NCI-H2196 treated with DMSO at 0.1 percent for 48 hours (cell line): ENCODE data around the gene SETD2.

Experiments
- DNase-seq: peaks from one replicate; lab custom pipeline; 2025; ENCODE audit not compliant: unreplicated experiment; lab: John Stamatoyannopoulos, UW

SETD2 gene

DNA sequence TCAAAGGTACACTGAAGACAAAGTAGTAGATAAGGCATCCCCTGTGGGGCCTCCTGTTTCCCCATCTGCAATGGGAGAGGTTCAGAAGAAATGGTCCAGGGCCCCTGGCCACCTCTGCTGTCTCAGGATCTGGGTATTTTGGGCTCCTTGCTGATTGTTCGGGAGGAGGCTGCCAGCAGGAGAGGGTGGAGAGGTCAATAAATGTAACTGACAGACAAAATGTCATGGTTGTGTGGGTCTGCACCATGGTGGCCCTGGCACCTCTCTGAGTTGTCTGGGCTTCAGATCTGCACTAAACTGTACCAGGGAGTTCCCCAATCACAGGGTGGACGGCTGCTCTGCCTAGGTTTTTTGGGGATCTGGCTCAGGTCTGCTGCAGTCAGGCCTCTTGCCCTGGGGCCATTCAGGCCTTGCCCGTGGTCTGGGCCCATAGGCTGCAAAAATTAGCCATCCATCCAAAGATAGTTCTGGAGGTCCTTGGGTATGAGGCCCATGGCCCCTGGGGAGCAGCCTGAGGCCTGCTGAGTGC, 177.1 kb downstream of the SETD2 start:
- no peak for DNase-seq

DNA sequence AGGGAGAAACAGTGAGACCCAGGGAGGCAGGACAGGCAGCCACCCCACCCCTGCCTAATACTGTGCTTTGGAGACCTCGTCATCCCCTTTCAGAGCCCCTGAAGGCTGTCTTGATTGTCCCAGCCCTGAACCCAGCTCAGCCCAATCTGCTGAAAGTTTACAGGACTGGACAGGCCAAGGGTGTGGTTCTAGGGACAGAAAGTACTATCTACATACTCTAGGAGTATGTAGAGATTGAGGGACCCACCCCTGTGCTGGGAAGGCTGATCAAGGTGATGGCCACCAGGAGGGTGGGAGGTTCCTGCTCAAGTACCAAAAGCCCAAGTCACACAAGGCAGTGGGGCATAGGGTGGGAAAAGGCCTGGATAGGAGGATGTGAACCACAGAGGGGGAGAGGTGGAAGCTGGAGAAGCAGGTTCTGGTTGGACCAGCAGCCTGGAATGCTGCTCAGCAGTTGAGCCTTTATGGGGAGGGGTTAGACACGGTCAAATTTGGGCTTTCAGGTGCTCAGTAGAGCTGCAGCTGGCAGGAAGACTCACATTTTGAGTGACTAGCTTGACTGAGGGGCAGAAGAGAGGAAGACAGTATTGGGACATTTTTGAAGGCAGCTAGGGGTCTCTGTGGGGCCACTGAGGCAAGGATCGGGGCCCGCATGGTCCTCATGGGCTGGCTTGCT, 177.7 kb downstream of the SETD2 start:
- no peak for DNase-seq

DNA sequence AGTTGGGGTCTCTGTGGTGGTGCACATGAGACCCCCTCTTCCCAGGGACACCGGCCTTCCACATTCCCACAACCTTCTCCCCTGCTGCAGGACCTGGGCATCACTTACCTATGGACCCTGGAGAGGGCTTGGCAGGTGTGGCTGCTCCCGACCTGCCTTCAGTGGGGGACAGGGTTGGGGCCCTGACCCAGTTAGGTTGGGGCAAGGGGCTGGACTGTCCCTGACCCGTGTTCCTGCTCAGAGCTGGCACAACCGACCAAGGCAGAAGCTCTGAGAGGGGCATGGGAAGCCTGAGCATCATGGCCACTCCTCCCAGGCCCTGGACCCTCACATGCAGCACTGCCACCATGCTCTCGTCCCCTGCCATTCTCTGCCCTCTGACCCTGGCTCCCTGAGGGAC, 178.3 kb downstream of the SETD2 start:
- no peak for DNase-seq

DNA sequence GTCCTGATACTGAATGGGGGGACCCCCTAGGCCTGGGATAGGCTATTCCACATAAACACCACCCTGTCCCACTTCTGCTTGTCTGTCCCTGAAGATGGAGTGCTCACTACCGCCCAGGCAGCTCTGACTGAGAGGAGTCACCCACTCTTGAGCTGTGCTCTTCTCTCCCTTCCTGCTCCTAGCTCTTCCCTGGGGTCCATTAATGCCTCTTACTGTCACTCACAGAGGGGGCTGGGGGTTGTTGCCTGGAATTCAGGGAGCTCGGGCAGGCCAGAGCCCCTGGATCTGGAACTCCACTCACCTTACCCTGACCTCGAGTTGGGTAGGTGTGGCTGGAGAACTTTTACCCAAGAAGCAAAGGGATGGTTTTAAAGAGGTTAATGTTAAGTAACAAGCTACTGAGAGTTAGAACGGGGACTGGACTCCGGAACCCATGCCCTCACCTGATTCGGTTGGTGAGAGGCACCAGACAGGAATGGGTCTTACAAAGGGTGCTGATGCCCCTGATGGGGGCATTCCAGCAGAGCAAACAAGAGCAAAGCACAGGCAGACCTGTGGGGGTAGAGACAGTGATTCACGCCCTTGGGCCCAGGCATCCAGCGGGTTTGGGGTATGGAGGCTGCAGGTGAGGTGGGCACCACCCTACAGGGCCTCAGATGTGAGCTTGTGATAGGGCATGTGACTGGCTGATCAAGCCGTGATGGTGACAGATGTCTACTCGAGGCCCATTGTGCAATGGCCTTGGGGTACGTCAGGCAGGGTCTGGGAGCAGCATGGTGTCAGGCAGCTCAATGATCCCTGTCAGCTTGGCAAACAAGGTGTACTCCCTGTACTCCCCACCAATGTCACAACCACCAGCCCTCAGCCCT, 179.1 kb downstream of the SETD2 start:
- DNase-seq = no peak

DNA sequence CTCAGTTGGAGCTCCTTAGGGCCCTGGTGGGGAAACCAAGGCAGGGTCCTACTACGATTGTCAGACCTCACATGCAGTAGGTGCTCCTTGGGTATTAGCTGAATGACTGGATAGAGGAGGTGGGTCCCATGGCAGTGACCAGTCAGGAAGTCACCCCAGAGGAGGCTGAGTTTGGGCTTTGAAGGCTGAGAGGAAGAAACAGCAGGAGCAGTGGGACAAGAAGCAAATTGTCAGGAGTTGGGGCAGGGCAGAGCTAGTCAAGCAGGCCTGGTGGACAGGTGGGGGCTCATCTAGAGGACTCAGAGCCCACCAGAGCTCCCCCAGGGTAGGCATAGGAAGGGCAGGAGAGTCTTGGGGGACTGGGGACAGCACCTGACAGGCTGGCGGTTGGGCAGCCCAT, 181.4 kb downstream of the SETD2 start:
- DNase-seq = no peak

DNA sequence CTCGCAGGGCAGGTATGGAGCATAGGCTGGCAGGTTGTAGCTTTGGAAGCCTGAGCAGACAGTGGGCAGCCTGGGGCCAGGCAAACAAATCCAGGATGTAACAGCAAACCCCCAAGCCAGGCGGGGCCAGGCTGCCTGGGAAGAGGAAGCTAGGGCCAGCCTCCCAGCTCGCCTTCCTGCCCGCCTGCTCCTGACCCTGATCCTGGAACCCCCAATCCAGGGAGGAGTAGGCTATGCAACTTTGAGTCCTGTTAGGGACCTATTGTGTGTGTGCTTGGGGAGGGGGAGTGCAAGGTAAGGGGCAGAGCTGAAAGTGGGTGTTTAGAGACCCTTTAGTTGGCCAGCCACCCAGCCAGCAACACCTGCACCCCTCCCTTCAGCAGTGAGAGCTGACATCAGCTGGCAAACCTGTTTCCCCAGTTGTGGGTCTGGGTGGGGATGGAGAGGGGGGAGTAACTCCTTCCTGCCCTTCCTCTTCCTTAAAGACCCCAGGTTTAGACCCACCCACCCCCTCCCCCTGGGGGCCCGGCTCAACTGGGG, 181.9 kb downstream of the SETD2 start:
- no peak for DNase-seq

DNA sequence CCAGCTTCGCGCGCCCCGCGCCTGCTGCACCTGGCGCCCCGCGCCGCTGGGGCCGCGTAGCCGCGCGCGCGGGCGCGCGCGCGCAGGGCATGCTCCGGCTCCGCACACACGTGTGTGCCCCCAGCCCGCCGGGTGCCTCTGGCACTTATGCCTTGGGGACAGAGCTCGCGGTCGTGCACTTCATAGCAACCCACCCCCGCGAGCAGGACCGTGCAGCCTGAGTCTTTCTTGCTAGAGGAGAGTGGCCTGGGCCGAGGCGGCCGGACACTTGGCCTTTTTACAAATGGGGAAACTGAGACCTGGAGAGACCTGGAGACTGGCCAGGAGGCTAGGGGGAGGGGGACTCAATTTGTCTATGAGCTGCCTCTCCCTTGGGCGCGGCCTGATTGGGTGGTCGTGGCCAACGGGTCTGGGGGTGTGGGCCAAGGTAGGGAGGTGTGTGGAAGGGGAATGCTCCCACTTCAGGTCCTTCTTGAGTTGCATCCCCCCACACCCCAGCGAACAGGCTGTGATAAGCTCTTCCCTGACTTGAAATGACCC, 183.9 kb downstream of the SETD2 start:
- no peak for DNase-seq

DNA sequence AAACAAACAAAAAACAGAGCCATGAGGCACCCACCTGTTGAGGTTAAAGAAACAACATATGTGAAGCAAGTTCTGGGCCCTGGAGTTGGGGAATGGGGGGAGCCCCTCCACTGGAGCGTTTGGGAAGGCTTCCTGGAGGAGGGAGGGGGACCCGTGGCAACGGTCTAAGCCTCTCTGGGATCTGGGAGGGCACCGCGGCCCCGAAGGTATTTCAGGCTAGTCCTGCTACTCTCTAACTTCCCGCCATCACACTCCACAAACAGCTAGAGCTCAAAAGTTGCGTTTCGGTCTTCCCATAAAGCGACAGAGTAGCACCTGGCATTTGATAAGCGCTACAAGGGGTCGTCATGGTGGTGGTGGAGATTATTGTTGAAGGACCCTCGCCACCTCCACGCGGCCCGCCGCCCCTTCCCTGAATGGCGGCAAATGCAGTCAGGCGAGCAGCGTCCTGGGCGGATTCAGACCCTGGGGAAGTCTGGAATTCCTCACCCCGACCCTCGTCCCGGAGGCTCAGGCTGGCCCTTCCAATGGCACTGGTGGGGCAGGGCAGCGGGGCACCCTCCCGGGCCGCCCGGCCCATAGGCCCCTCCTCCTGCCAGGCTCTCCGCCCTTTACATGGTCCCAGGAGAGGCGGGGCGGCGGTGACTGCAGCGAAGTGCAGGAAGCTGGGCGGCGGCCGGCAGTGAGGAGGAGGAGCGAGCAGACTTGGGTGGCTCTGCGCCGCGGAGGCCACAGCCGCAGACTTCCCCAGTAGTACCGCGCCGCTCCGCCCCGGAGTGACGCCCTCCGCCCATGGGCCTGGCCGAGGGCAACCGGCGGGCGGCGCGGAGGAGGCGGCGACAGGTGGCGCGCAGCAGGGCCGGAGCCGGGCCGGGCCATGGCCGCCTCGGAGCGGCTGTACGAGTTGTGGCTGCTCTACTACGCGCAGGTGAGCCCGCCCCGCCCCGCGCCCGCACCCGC, 184.6 kb downstream of the SETD2 start, which contains the start of gene NBEAL2:
Gene NBEAL2 (plus strand): TSS at position 682 of the 960 bp plus-strand sequence. CDS start 196 bp downstream, at position 878.
- DNase-seq = peak; percentile 69

DNA sequence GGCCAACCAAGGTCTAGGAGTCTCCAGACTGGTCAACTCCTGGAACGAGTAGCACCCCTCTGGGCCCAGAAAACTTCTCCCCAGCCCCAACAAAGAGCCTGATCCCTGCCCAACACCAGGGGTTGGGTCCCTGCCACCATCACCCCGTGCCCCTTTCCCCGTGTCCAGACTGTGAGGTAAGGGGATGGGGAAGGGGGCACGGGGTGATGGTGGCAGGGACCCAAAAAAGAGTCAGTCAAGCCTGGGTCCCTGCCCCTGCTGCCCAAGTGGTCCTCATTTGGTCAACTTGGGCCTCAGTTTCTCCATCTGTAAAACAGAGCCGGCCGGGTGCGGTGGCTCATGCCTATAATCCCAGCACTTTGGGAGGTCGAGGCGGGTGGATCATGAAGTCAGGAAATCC, 185.5 kb downstream of the SETD2 start:
- DNase-seq = no peak

DNA sequence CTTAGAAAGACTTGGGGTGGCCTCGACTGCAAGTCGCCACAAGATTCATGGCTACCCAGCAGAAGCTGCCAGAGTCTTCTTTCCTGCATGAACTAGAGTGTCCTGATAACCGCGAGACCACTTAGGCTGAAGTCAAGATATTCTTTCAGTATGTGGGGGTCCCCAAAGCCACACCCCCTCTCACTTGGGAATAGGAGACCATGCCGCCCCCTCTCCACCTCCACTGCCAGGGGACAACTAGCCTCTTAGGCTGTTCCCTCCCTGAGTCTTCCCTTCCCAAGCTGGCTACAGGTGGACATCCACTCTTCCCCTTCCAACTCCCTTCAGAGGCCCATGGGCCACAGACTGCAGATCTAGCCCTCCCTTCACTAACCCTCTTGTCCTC, 186.1 kb downstream of the SETD2 start:
- DNase-seq = no peak

DNA sequence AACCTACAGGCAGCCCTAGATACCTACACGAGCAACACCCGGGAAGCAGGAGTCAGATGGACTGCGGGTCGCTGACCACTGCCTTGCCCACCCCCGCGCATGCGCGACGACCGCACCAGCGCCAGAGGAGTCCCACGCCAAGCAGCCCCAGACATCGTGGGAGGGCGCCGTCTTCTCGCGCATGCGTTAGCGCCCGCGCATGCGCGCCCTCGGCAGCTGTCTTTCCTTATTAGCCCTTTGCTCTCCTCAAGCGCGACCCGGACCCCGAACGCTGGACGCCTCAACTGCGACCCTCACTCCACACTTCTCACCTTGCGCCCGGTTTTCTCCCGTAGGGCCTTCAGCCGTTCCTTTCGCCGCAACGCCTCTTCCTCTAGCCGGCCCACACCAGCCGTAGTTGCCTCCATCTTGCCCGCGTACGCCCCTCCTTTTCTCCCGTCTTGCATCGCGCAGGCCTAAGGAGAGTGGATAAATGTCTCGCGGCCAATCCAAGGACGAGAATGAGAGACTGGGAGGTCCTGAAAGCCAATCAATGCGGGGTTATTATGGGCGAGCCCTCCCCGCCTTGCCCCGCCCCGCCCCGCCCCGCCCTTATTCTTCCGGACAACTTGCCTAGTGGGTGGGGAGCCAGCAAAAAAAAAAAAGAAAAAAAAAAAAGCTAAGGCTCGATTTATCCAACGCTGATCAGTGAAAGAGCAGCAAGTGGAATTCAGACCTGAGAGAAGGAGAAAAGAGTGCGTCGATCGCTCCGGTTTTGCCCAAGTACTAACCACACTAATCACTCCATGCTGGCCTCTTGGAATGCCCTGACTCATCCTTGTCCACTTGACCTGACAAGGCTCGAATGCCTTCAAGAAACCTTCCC, 187.4 kb downstream of the SETD2 start, which contains the start of gene CCDC12:
Gene CCDC12 (minus strand): TSS at position 420 of the 865 bp plus-strand sequence. CDS start 13 bp downstream, at position 407.
- peak; percentile 82 for DNase-seq

DNA sequence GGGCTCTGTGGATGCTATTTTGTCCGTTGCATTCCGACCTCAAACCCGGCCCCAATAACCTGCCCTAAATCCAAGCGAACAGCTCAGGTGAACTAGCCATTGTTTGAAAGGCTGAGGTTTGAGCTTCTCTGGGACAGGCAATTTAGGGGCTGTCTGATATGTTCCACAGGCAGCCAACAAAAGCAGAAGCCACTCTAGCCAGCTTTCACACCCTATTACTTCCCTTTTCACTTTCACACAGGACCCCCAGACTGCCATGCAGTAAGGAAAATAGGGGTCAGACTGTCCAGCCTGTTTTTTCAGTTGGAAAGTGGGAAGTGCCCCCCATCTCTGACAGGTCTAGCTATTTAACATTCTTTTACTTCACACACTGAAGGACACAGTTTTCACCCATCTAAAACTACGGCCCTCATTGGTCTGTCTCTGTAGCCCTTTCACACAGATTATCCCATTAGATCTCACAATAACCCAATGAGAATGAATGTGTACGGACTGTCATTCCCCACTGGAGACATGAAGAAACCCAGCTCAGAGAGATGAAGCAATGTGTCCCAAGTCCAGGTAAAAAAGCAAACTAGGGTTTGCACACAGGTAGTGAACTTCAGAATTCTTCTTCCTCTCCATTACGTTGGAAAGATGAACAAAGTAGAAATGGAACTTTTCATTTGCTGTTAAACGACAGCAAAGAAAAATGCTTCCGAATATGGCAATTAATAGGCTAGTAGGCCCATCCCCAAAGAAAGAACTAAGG, 189.3 kb downstream of the SETD2 start:
- DNase-seq = no peak

DNA sequence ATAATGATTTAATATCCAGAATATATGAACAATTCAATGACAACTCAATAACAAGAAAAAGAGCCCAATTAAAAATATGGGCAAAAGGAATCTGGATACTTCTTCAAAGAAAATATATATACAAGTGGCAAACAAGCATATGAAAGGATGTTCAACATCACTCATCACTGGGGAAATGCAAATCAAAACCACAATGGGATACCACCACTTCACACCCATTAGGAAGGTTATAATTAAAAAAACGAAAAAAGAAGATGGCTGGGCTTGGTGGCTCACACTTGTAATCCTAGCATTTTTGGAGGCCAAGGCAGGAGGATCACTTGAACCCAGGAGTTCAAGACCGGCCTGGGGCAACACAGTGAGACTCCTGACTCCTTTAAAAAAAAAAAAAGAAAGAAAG, 191.5 kb downstream of the SETD2 start:
- no peak for DNase-seq

DNA sequence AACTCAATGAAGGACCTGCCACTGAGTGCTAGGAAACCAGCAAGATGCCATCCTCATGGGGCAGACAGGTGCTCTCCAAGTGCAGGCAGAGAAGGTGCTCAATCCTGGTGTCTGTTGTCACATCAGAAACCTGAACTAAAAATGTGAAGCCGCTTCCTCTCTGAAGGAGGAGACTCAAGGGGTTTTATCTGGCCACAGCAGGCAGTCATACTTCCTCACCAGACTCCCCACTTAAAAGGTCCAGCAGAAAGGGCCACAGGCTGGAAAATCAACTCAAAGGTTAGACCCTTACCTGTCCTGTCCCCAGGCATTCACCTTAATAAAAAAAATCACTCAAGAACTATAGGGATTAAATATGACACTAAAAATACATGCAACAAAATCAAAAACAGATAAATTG, 192.2 kb downstream of the SETD2 start:
- no peak for DNase-seq

DNA sequence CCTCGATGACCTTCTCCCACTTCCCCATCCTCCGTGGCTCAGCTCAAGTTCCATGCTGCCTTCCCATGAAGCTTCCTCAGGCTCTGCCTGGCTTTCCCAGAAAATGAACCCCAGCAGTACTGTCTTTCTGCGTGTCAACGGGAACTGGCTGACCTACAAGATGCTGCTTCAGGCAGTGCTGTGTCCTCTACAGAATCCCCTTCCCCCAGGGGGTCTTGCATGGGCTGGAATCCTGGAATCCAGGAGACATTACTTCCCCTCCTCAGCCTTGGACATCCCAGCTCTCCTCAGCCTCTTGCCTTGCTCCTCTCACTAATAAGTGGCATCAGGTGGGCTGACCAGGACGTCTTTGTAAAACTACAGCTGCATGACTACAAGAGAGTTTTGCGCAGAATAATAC, 192.8 kb downstream of the SETD2 start:
- DNase-seq = no peak

DNA sequence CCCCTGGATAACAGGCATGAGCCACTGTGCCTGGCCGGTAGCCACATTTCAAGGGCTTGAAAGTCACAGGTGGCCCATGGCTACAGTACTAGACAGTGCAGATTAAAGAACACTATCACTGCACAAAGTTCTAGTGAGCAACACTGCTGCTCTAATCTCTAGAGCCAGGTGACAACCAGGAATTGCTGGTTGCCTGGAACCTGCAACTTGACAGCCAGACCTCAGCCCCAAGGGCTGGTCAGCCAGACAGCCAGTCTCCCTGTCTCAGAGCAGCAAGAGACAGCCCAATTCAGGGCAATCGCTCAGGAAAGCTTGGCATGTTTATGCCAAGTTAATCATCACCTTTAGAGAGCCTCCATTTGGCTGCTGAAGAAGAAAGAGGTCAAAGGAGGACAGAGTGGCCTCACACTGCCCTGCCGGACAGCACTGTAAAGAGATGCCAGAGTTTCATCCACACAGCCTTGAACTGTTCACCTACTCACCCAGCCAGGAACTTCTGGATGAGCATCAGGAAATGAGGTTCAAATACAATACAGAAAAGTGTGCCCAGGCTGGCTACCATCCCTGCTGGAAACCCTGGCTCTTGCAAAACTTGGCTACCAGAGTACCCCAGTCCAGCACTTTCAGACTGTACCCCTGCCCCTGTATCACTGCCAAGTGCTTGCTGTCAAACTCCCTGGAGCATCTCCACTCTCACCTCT, 193.4 kb downstream of the SETD2 start:
- no peak for DNase-seq

DNA sequence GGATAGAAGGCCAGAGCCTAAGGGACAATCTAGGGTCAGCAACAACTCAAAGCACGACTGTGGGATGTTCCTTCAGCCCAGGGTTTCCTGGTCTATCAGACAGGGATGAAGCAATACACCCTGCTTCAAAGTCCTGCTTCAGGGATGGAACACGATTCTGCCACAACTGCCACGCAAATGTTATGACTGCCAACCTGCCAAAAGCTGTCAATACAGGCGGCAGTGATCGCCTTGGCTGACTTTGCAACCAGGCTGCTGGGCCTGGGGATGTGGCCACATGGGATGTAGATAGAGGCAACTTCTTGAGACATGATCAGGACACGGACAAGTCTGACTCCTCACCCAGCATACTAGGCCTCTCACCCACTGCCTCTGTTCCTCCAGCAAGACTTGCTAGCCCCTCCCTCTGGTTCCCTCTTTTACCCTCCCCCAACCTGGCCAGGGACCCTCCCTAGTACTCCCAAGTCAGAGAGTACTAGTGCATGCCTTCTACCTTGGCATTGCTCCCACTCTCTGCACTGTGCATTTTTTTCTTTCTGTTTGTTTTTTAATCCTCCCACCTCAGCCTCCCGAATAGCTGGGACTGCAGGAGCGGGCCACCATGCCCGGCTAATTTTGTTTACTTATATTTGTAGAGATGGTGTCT, 195.0 kb downstream of the SETD2 start:
- no peak for DNase-seq

DNA sequence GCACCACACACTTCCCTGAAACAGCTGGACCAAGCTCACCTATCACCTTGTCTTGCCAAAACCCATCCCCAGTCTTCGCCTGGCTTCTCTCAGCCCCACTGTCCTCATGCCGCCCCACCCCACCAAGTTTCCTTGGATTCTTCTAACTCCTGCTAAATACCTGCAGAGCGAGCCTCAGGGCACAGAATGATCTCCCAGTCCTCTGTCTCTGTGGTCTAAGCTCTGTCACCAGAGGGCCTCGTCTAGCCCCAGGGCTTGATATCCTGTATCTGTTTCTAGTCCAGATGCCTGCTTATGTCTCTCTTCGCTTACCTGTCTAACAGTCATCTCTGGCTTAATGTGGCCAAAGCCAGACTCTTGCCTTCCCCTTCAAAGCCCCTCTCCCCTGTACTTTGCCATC, 197.1 kb downstream of the SETD2 start:
- DNase-seq = no peak
